Epithelial cell of proximal tubule (primary cell): ENCODE results near the gene KCNC1. TPM values are rescaled to one million over a fixed set of nuclear protein-coding genes. Genes with fewer than 3 reads are reported as not detected.

Experiments used
- DNase-seq: peaks from one replicate; pipeline ENCODE4 v3.0.0-alpha.2; 2011; ENCODE audit warnings: low read depth
- H3K4me3 ChIP-seq: 2 replicates; pipeline ENCODE4 v1.5.1; 2011; ENCODE audit warnings: low read depth, mild to moderate bottlenecking, low read length
- CTCF ChIP-seq: conservative IDR thresholded peaks from 2 replicates; pipeline ENCODE4 v1.5.1; 2012; ENCODE audit warnings: low read depth, mild to moderate bottlenecking, low read length
- total RNA-seq: library from RNA; depleted of rRNA; stranded (reverse); fragments of >200 nt; gene quantifications from 2 replicates; pipeline ENCODE4 v1.2.3, GENCODE V29; 2015

The KCNC1 gene
- total RNA-seq, 1 donor from 2014 or later, result not detected

GRCh38 chr11:17739945-17740338, 5.4 kb downstream of the KCNC1 start:
- no peak for DNase-seq
- H3K4me3 ChIP-seq, result no peak overlapping the region
- TF ChIP-seq CTCF, result no peak

- TF ChIP-seq CTCF, result no peak
- DNase-seq, result no peak
Observed at GRCh38 chr11:17740649-17741235, 6.2 kb downstream of the KCNC1 start.

GRCh38 chr11:17741487-17741886, 6.9 kb downstream of the KCNC1 start:
- DNase-seq, result no peak
- TF ChIP-seq CTCF, result no peak
- H3K4me3 ChIP-seq, result no peak overlapping the region

More at GRCh38 chr11:17740649-17741235, 6.2 kb downstream of the KCNC1 start:
- H3K4me3 ChIP-seq, result no peak overlapping the region

- no peak for TF ChIP-seq CTCF
- H3K4me3 ChIP-seq, result no peak overlapping the region
- no peak for DNase-seq
Observed at GRCh38 chr11:17742019-17742418, 7.4 kb downstream of the KCNC1 start.

GRCh38 chr11:17743026-17743807, 8.6 kb downstream of the KCNC1 start:
- H3K4me3 ChIP-seq, result no peak overlapping the region
- DNase-seq, result no peak
- TF ChIP-seq CTCF, result no peak

GRCh38 chr11:17743808-17744119, 9.2 kb downstream of the KCNC1 start:
- no peak overlapping the region for H3K4me3 ChIP-seq
- no peak for DNase-seq
- TF ChIP-seq CTCF, result no peak
